HepG2 (cell line): ENCODE measurements around the gene JPT2. TPM values are rescaled to one million over a fixed set of nuclear protein-coding genes. Genes with fewer than 3 reads are reported as not detected.
A peak's percentile ranks its signal among the peaks of the same experiment; 100 is the strongest.

Experiments
- AKAP8 ChIP-seq: sonication (generic); formaldehyde crosslinking; IDR thresholded peaks from 2 replicates; pipeline ENCODE4 v1.5.1; 2020; ENCODE audit warnings: mild to moderate bottlenecking, missing genetic modification reagents
- DPF2 ChIP-seq: sonication (generic); formaldehyde crosslinking; IDR thresholded peaks from 2 replicates; pipeline ENCODE4 v1.4.0; 2020; ENCODE audit warnings: mild to moderate bottlenecking, low read depth, missing genetic modification reagents, borderline replicate concordance
- HNRNPH1 ChIP-seq: fragments of 200-400 bp; formaldehyde crosslinking; optimal IDR thresholded peaks from 2 replicates; pipeline ENCODE3; 2017; ENCODE audit warnings: mild to moderate bottlenecking, low read depth, low read length
- KDM3A ChIP-seq: IDR thresholded peaks from 2 replicates; pipeline ENCODE4 v1.6.1; 2018; ENCODE audit warnings: low read depth, missing compliant biosample characterization
- KDM4B ChIP-seq: sonication (generic); formaldehyde crosslinking; IDR thresholded peaks from 2 replicates; pipeline ENCODE4 v1.4.0; 2020; ENCODE audit warnings: missing genetic modification reagents
- KDM5A ChIP-seq: fragments of 200-600 bp; sonication (generic); IDR thresholded peaks from 2 replicates; pipeline ENCODE4 v1.7.0; 2018; ENCODE audit warnings: antibody characterized with exemption, mild to moderate bottlenecking, low read length, borderline replicate concordance
- KLF6 ChIP-seq: IDR thresholded peaks from 2 replicates; pipeline ENCODE4 v1.8.0; 2016; ENCODE audit warnings: missing biosample characterization, missing genetic modification reagents
- MTF2 ChIP-seq: sonication (generic); formaldehyde crosslinking; IDR thresholded peaks from 2 replicates; pipeline ENCODE4 v1.5.0; 2020; ENCODE audit warnings: missing genetic modification reagents, borderline replicate concordance
- NCOA1 ChIP-seq: sonication (generic); formaldehyde crosslinking; IDR thresholded peaks from 2 replicates; pipeline ENCODE4 v1.9.0; 2021; ENCODE audit warnings: missing genetic modification reagents
- PAX8 ChIP-seq: sonication (generic); formaldehyde crosslinking; IDR thresholded peaks from 2 replicates; pipeline ENCODE4 v1.8.0; 2022; ENCODE audit warnings: mild to moderate bottlenecking, missing genetic modification reagents, borderline replicate concordance
- RARG ChIP-seq: sonication (generic); formaldehyde crosslinking; IDR thresholded peaks from 2 replicates; pipeline ENCODE4 v1.4.0; 2020; ENCODE audit warnings: low read depth, mild to moderate bottlenecking, missing genetic modification reagents
- RFXANK ChIP-seq: IDR thresholded peaks from 2 replicates; pipeline ENCODE4 v1.6.1; 2016
- SIX4 ChIP-seq: sonication (generic); formaldehyde crosslinking; IDR thresholded peaks from 2 replicates; pipeline ENCODE4 v1.4.0; 2020; ENCODE audit warnings: missing genetic modification reagents
- SMAD1 ChIP-seq: sonication (generic); formaldehyde crosslinking; IDR thresholded peaks from 2 replicates; pipeline ENCODE4 v1.4.0; 2020; ENCODE audit warnings: missing genetic modification reagents, low read depth, mild to moderate bottlenecking, borderline replicate concordance
- SP1 ChIP-seq, 2 experiments: fragments of 450-650 bp in 1 of 2; sonication (generic) in 1 of 2; formaldehyde crosslinking in 1 of 2; IDR thresholded peaks; 2 replicates each; pipeline versions ENCODE4 v1.4.0 to v1.6.1; 2016 to 2020; ENCODE audit warnings: missing genetic modification reagents in 1 of 2
- SSRP1 ChIP-seq: IDR thresholded peaks from 2 replicates; pipeline ENCODE4 v1.6.1; 2016; ENCODE audit warnings: control low read depth
- SYNCRIP ChIP-seq: fragments of 200-400 bp; formaldehyde crosslinking; IDR thresholded peaks from 2 replicates; pipeline ENCODE4 v1.6.1; 2018; ENCODE audit warnings: mild to moderate bottlenecking, low read depth, low read length; ENCODE audit not compliant: insufficient read depth
- TBX3 ChIP-seq: fragments of 450-650 bp; IDR thresholded peaks from 2 replicates; pipeline ENCODE4 v1.6.1; 2017; ENCODE audit warnings: antibody characterized with exemption, mild to moderate bottlenecking, inconsistent platforms, borderline replicate concordance
- ZBTB7B ChIP-seq: sonication (generic); formaldehyde crosslinking; IDR thresholded peaks from 2 replicates; pipeline ENCODE4 v1.4.0; 2020; ENCODE audit warnings: missing genetic modification reagents
- ZFP36L2 ChIP-seq: sonication (generic); formaldehyde crosslinking; IDR thresholded peaks from 2 replicates; pipeline ENCODE4 v1.4.0; 2020; ENCODE audit warnings: missing genetic modification reagents
- ZFP82 ChIP-seq: sonication (generic); formaldehyde crosslinking; IDR thresholded peaks from 2 replicates; pipeline ENCODE4 v1.5.1; 2020; ENCODE audit warnings: mild to moderate bottlenecking, missing genetic modification reagents, borderline replicate concordance
- ZMYM2 ChIP-seq: sonication (generic); formaldehyde crosslinking; IDR thresholded peaks from 2 replicates; pipeline ENCODE4 v1.8.0; 2022; ENCODE audit warnings: mild to moderate bottlenecking, missing genetic modification reagents
- ZNF10 ChIP-seq: sonication (generic); formaldehyde crosslinking; IDR thresholded peaks from 2 replicates; pipeline ENCODE4 v1.4.0; 2020; ENCODE audit warnings: mild to moderate bottlenecking, low read depth, missing genetic modification reagents, borderline replicate concordance
- ZNF264 ChIP-seq: sonication (generic); formaldehyde crosslinking; IDR thresholded peaks from 2 replicates; pipeline ENCODE4 v1.4.0; 2020; ENCODE audit warnings: missing genetic modification reagents
- ZNF30 ChIP-seq: sonication (generic); formaldehyde crosslinking; IDR thresholded peaks from 2 replicates; pipeline ENCODE4 v1.5.0; 2020; ENCODE audit warnings: mild to moderate bottlenecking, missing genetic modification reagents
- ZNF430 ChIP-seq: sonication (generic); formaldehyde crosslinking; IDR thresholded peaks from 2 replicates; pipeline ENCODE4 v1.9.0; 2021; ENCODE audit warnings: mild to moderate bottlenecking, missing genetic modification reagents
- ZNF432 ChIP-seq: sonication (generic); formaldehyde crosslinking; IDR thresholded peaks from 2 replicates; pipeline ENCODE4 v1.5.0; 2020; ENCODE audit warnings: missing genetic modification reagents, mild to moderate bottlenecking, borderline replicate concordance
- ZNF451 ChIP-seq: sonication (generic); formaldehyde crosslinking; IDR thresholded peaks from 2 replicates; pipeline ENCODE4 v1.5.0; 2020; ENCODE audit warnings: mild to moderate bottlenecking, missing genetic modification reagents
- ZNF547 ChIP-seq: sonication (generic); formaldehyde crosslinking; IDR thresholded peaks from 2 replicates; pipeline ENCODE4 v1.5.1; 2020; ENCODE audit warnings: mild to moderate bottlenecking, missing genetic modification reagents
- ZNF557 ChIP-seq: sonication (generic); formaldehyde crosslinking; IDR thresholded peaks from 2 replicates; pipeline ENCODE4 v1.4.0; 2020; ENCODE audit warnings: missing genetic modification reagents
- ZNF569 ChIP-seq: sonication (generic); formaldehyde crosslinking; IDR thresholded peaks from 2 replicates; pipeline ENCODE4 v1.5.0; 2020; ENCODE audit warnings: mild to moderate bottlenecking, missing genetic modification reagents, moderate library complexity, borderline replicate concordance
- ZNF619 ChIP-seq: sonication (generic); formaldehyde crosslinking; IDR thresholded peaks from 2 replicates; pipeline ENCODE4 v1.4.0; 2020; ENCODE audit warnings: mild to moderate bottlenecking, missing genetic modification reagents
- ZNF652 ChIP-seq: IDR thresholded peaks from 2 replicates; pipeline ENCODE4 v1.6.1; 2016; ENCODE audit warnings: low read depth, borderline replicate concordance
- ZNF839 ChIP-seq: sonication (generic); formaldehyde crosslinking; IDR thresholded peaks from 2 replicates; pipeline ENCODE4 v1.4.0; 2020; ENCODE audit warnings: missing genetic modification reagents, mild to moderate bottlenecking, borderline replicate concordance
- polyA plus RNA-seq, 8 experiments: library from polyadenylated mRNA; depleted of rRNA in 3 of 8; stranded (reverse) in 7 of 8; unstranded in 1 of 8; fragments of >200 nt; fragmentation: Illumina TruSeq in 4 of 8; extraction: Trizol in 4 of 8; gene quantifications; 2 replicates each; pipeline versions ENCODE4 v1.2.1 to v1.2.3, GENCODE V29; 2011 to 2016; ENCODE audit warnings: low read depth in 4 of 8, missing spikeins in 1 of 8, mixed read lengths in 1 of 8; ENCODE audit not compliant: insufficient read depth in 1 of 8
- total RNA-seq, 5 experiments: library from RNA; depleted of rRNA; stranded (reverse); fragments of >200 nt; fragmentation: Illumina TruSeq; extraction: Trizol; gene quantifications; 2 replicates each; pipeline ENCODE4 v1.2.3, GENCODE V29; 2016; ENCODE audit warnings: low read depth in 1 of 5
- TF ChIP-seq, protein P1 (sequence below): sonication (generic); formaldehyde crosslinking; IDR thresholded peaks from 2 replicates; pipeline ENCODE4 v1.8.1; 2023; ENCODE audit warnings: mild to moderate bottlenecking, inconsistent platforms, moderate library complexity, missing genetic modification reagents, borderline replicate concordance

Gene JPT2
- total and polyA plus RNA-seq, 2 of the 13 experiments (the other 11 are each of a cell fraction or from before 2014, with no cell fraction given): 53.5 to 89.4 TPM

DNA sequence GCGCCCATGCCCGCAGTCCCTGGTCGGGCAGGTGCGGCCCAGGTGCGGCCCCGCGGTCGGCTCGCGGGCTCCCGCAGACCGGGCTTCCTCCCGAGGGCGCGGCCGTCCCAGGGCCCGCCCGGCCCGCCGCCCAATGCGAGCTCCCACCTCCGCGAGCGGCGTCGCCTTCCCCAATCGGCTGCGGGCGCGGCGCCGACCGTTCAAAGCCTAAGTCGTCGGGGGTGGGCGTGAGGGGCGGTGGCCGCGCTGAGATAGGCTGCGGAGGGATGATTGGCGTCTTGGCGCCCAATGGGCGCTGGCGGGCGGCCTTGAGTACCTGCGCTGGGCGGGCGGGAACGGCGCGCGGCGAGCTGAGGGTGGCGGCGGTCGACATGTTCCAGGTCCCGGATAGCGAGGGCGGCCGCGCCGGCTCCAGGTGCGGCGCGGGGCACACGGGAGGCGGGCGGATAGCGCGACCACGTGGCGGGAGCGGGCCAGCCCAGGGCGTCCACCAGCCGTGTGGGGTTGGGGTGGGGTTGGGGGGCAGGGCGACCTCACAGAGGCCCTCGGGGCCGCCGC, at the start of gene JPT2 (continued):
- peak; percentile 86 for TF ChIP-seq AKAP8 (CRISPR knock-in tag)
- no peak for TF ChIP-seq ZNF839 (CRISPR knock-in tag)
- no peak for TF ChIP-seq RFXANK (CRISPR knock-in tag)
- TF ChIP-seq, protein P1, sequence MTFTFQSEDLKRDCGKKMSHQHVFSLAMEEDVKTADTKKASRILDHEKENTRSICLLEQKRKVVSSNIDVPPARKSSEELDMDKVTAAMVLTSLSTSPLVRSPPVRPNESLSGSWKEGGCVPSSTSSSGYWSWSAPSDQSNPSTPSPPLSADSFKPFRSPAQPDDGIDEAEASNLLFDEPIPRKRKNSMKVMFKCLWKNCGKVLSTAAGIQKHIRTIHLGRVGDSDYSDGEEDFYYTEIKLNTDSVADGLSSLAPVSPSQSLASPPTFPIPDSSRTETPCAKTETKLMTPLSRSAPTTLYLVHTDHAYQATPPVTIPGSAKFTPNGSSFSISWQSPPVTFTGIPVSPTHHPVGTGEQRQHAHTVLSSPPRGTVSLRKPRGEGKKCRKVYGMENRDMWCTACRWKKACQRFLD: no peak
- TF ChIP-seq NCOA1 (CRISPR knock-in tag): no peak
- TF ChIP-seq ZFP82 (CRISPR knock-in tag): no peak
- no peak for TF ChIP-seq ZFP36L2 (CRISPR knock-in tag)
- no peak for TF ChIP-seq MTF2 (CRISPR knock-in tag)
- no peak for TF ChIP-seq SYNCRIP
- no peak for TF ChIP-seq ZNF30 (CRISPR knock-in tag)
- TF ChIP-seq ZNF652: no peak
- no peak for TF ChIP-seq ZNF432 (CRISPR knock-in tag)
- TF ChIP-seq TBX3: no peak
- no peak for TF ChIP-seq ZBTB7B (CRISPR knock-in tag)
- no peak for TF ChIP-seq ZNF10 (CRISPR knock-in tag)
- no peak for TF ChIP-seq KDM4B
- no peak for TF ChIP-seq ZNF619 (CRISPR knock-in tag)
- TF ChIP-seq HNRNPH1: no peak
- no peak for TF ChIP-seq ZNF264 (CRISPR knock-in tag)
- peak; percentile 63; the same call in 1 of the 2 replicates for TF ChIP-seq SP1 (IDR thresholded peaks at IDR 0.05)
- peak; percentile 97 for TF ChIP-seq SP1 (CRISPR knock-in tag; IDR thresholded peaks at IDR 0.05)
- no peak for TF ChIP-seq ZNF547 (CRISPR knock-in tag)
- TF ChIP-seq KDM3A: no peak
- 0 out of 2 replicates have a peak, but pooled peaks have one; percentile 47 for TF ChIP-seq KLF6 (CRISPR knock-in tag)
- no peak for TF ChIP-seq ZNF430 (CRISPR knock-in tag)
- TF ChIP-seq ZNF569 (CRISPR knock-in tag): no peak
- no peak for TF ChIP-seq ZNF451 (CRISPR knock-in tag)
- no peak for TF ChIP-seq SMAD1
- TF ChIP-seq SSRP1 (CRISPR knock-in tag): no peak
- TF ChIP-seq DPF2 (CRISPR knock-in tag): no peak
- TF ChIP-seq PAX8 (CRISPR knock-in tag): no peak
- TF ChIP-seq ZNF557 (CRISPR knock-in tag): no peak
- TF ChIP-seq KDM5A: no peak
- no peak for TF ChIP-seq RARG (CRISPR knock-in tag)
- TF ChIP-seq ZMYM2 (CRISPR knock-in tag): no peak
- no peak for TF ChIP-seq SIX4 (CRISPR knock-in tag)
